Mesothelial cell of epicardium (in vitro differentiated cells): ENCODE data around the gene SYAP1. TPM values are rescaled to one million over a fixed set of nuclear protein-coding genes. Genes with fewer than 3 reads are reported as not detected.

ENCODE experiments used
- DNase-seq, 2 experiments: peaks; one replicate each; pipeline ENCODE4 v3.0.0; 2021; ENCODE audit warnings: low spot score in 2 of 2; ENCODE audit not compliant: unreplicated experiment in 2 of 2
- H3K27ac Mint-ChIP-seq: 2 replicates; pipeline ENCODE4 v1.8.0; 2021; ENCODE audit warnings: mixed read lengths
- H3K27me3 Mint-ChIP-seq: 2 replicates; pipeline ENCODE4 v1.8.0; 2021; ENCODE audit warnings: low read depth, mixed read lengths
- H3K36me3 Mint-ChIP-seq: 2 replicates; pipeline ENCODE4 v1.8.0; 2021; ENCODE audit warnings: mixed read lengths
- H3K4me1 Mint-ChIP-seq: 2 replicates; pipeline ENCODE4 v1.8.0; 2021; ENCODE audit warnings: mixed read lengths
- H3K4me3 Mint-ChIP-seq: 2 replicates; pipeline ENCODE4 v1.8.0; 2021; ENCODE audit warnings: mild to moderate bottlenecking, moderate library complexity, mixed read lengths
- H3K9me3 Mint-ChIP-seq: 2 replicates; pipeline ENCODE4 v1.8.0; 2021; ENCODE audit warnings: mixed read lengths
- CTCF ChIP-seq: fragments of 200-600 bp; sonication (generic); IDR thresholded peaks from one replicate; pipeline ENCODE4 v1.5.0; 2021; ENCODE audit warnings: antibody characterized with exemption; ENCODE audit not compliant: unreplicated experiment
- total RNA-seq: library from RNA; stranded (reverse); gene quantifications from 3 replicates; pipeline ENCODE4 v1.2.1, GENCODE V29; 2021

Gene SYAP1
- total RNA-seq, 1 donor from 2014 or later: 41.1 TPM

GRCh38 chrX:16705370-16705769, 14.0 kb upstream of the SYAP1 start:
- no peak for TF ChIP-seq CTCF
- Mint-ChIP-seq H3K4me3 (no peak overlapping the region), H3K27me3 (no peaks in the 10 kb centered on the region), H3K9me3 (no peaks in the 10 kb centered on the region), H3K27ac (no peak overlapping the region), H3K4me1 (peaks cover 6% of the 10 kb centered on the region), H3K36me3 (peaks cover 41% of the 10 kb centered on the region)
- DNase-seq: no peak

DNA sequence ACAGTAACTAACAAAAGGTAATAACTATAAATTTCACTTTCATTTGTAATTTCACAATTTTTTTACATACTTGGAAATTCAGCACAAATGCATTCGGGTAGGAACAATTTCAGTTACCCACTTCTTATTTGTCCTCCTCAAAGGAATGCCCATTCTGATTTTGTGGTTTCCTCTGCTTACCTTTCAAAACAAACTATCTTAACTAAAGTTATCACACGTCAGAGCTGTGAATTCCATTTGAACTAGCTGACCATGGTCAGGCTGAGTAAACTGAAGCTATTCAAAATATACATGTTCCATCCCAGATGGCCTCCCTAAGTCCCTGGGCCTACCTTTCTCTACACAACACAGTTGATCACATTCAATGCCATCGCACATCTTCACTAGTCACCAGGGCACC, 11.4 kb upstream of the SYAP1 start:
- no peaks in the 10 kb centered on the region for H3K9me3 Mint-ChIP-seq
- H3K4me1 Mint-ChIP-seq: peaks cover 22% of the 10 kb centered on the region
- H3K4me3 Mint-ChIP-seq: no peak overlapping the region
- H3K36me3 Mint-ChIP-seq: peaks cover 20% of the 10 kb centered on the region
- TF ChIP-seq CTCF: no peak
- H3K27me3 Mint-ChIP-seq: no peaks in the 10 kb centered on the region
- no peak for DNase-seq
- H3K27ac Mint-ChIP-seq: no peak overlapping the region

- no peak for TF ChIP-seq CTCF
- DNase-seq: no peak
- Mint-ChIP-seq H3K27me3 (no peaks in the 10 kb centered on the region), H3K4me3 (peak overlapping the region; percentile 93), H3K4me1 (peaks cover 22% of the 10 kb centered on the region), H3K36me3 (peaks cover 12% of the 10 kb centered on the region), H3K9me3 (no peaks in the 10 kb centered on the region), H3K27ac (peak overlapping the region; percentile 96)
Observed at GRCh38 chrX:16711219-16711811, 8.1 kb upstream of the SYAP1 start.

DNA sequence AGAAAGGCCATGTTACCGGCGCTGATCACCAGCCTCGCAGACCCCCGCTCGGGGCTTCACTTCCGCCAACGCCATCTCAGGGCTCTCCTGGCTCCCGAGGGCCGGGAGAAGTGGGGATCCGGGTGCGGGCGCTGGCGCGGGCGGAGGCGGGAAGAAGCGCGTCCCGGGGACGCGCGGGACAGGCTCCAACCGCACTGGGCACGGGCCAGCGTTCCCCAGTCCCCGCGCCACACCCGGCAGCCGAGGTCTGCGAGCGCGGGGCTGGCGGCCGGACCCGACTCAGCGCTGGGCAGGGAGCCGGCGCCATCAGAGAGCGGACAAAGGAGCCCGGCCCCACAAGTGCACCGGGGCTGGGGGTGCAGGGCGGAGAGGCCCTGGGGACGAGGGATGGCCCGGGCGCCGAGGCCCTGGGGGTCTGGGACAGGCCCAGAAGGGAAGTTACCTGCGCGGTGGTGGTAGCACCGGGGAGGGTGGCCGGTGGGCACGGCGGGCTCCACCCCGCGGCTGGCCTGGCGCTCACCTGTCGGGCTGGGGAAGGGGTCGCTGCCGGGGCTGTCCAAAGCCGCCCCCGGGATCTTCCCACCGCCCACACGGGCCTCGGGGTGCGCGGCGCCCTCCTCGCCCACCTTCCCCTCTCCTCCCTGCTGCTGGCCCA, 7.4 kb upstream of the SYAP1 start:
- no peak for TF ChIP-seq CTCF
- peak; percentile 35 to 49 for DNase-seq
- H3K36me3 Mint-ChIP-seq: peaks cover 12% of the 10 kb centered on the region
- H3K27ac Mint-ChIP-seq: peak overlapping the region; percentile 98
- H3K9me3 Mint-ChIP-seq: no peaks in the 10 kb centered on the region
- H3K27me3 Mint-ChIP-seq: no peaks in the 10 kb centered on the region
- peaks cover 22% of the 10 kb centered on the region for H3K4me1 Mint-ChIP-seq
- H3K4me3 Mint-ChIP-seq: peak overlapping the region; percentile 93

GRCh38 chrX:16712548-16713155, 6.8 kb upstream of the SYAP1 start, which contains the start of gene CTPS2:
Gene CTPS2 (minus strand): TSS chrX:16712669. CDS start chrX:16702902, 9,767 bp downstream.
- DNase-seq: peak; percentile 39 to 76
- H3K4me3 Mint-ChIP-seq: peak within 1 kb of the TSS; percentile 93
- H3K36me3 Mint-ChIP-seq: peaks cover 9% of the 10 kb centered on the region
- H3K27me3 Mint-ChIP-seq: no peaks in the 10 kb centered on the region
- peak within 1 kb of the TSS; percentile 98 for H3K27ac Mint-ChIP-seq
- H3K4me1 Mint-ChIP-seq: peaks cover 22% of the 10 kb centered on the region
- TF ChIP-seq CTCF: no peak
- no peaks in the 10 kb centered on the region for H3K9me3 Mint-ChIP-seq
